Keratinocyte (primary cell): Measurements from ENCODE around the gene HTR3E. TPM values are rescaled to one million over a fixed set of nuclear protein-coding genes. Genes with fewer than 3 reads are reported as not detected.

Experiments used
- DNase-seq: peaks from one replicate; pipeline ENCODE4 v3.0.0-alpha.2; 2011; ENCODE audit warnings: low read depth, missing footprints, low spot score
- FAIRE-seq: peaks from 2 replicates; lab custom pipeline; 2011; peaks lifted over from hg19 to GRCh38; lab: Jason Lieb, UNC
- H2AFZ ChIP-seq: 2 replicates; pipeline ENCODE4 v1.6.0; 2012; ENCODE audit warnings: low read length, control low read depth, inconsistent platforms; ENCODE audit not compliant: control insufficient read depth
- H3K27ac ChIP-seq: 2 replicates; pipeline ENCODE4 v1.5.1; 2011; ENCODE audit warnings: low read length; ENCODE audit not compliant: control insufficient read depth, insufficient read depth
- H3K27me3 ChIP-seq: 3 replicates; pipeline ENCODE4 v1.6.0; 2011; ENCODE audit warnings: low read length; ENCODE audit not compliant: control insufficient read depth, insufficient read depth; ENCODE audit errors: extremely low read depth
- H3K36me3 ChIP-seq, 2 experiments: 2 replicates in 1 of 2; 3 replicates in 1 of 2; pipeline ENCODE4 v1.5.1; 2011; ENCODE audit warnings: low read length in 2 of 2, mild to moderate bottlenecking in 1 of 2; ENCODE audit not compliant: control insufficient read depth in 2 of 2, insufficient read depth in 2 of 2; ENCODE audit errors: extremely low read depth in 1 of 2
- H3K4me1 ChIP-seq: 3 replicates; pipeline ENCODE4 v1.5.1; 2011; ENCODE audit warnings: low read length; ENCODE audit not compliant: control insufficient read depth, insufficient read depth; ENCODE audit errors: extremely low read depth
- H3K4me2 ChIP-seq: 3 replicates; pipeline ENCODE4 v1.6.0; 2011; ENCODE audit warnings: low read depth, low read length; ENCODE audit not compliant: control insufficient read depth, insufficient read depth; ENCODE audit errors: extremely low read depth
- H3K4me3 ChIP-seq, 3 experiments: fragments of 200-600 bp in 1 of 3; sonication (generic) in 1 of 3; 2 replicates in 2 of 3; 3 replicates in 1 of 3; pipeline ENCODE4 v1.5.1; 2011 to 2016; ENCODE audit warnings: low read length in 3 of 3, mild to moderate bottlenecking in 3 of 3, control low read depth in 2 of 3, inconsistent platforms in 1 of 3, low read depth in 1 of 3, mixed read lengths in 1 of 3, mixed run types in 1 of 3, moderate library complexity in 1 of 3; ENCODE audit not compliant: control insufficient read depth in 2 of 3, insufficient read depth in 2 of 3; ENCODE audit errors: extremely low read depth in 1 of 3
- H3K79me2 ChIP-seq: 2 replicates; pipeline ENCODE4 v1.6.0; 2012; ENCODE audit warnings: low read length; ENCODE audit not compliant: control insufficient read depth, insufficient read depth
- H3K9ac ChIP-seq: 3 replicates; pipeline ENCODE4 v1.6.0; 2011; ENCODE audit warnings: low read length; ENCODE audit not compliant: control insufficient read depth, insufficient read depth; ENCODE audit errors: extremely low read depth
- H3K9me1 ChIP-seq: 3 replicates; pipeline ENCODE4 v1.6.0; 2011; ENCODE audit warnings: low read length; ENCODE audit not compliant: control insufficient read depth, insufficient read depth; ENCODE audit errors: extremely low read depth
- H3K9me3 ChIP-seq: 2 replicates; pipeline ENCODE4 v1.5.1; 2012; ENCODE audit warnings: low read depth, low read length; ENCODE audit not compliant: control insufficient read depth
- H4K20me1 ChIP-seq: 3 replicates; pipeline ENCODE4 v1.6.0; 2011; ENCODE audit warnings: low read length; ENCODE audit not compliant: control insufficient read depth, insufficient read depth; ENCODE audit errors: extremely low read depth
- EZH2 ChIP-seq: IDR thresholded peaks from one replicate; pipeline ENCODE4 v1.6.1; 2012; ENCODE audit warnings: inconsistent platforms, mild to moderate bottlenecking, low read length, moderate library complexity
- dilution Hi-C: fragments of 300-500 bp; cut with MboI; formaldehyde crosslinking; loops from one replicate; pipeline ENCODE4 v1.7.0; 2020; ENCODE audit warnings: low sequenced_read_pairs; ENCODE audit not compliant: extremely low pct_ligation_motif_present
- polyA plus RNA-seq, 5 experiments: library from polyadenylated mRNA; depleted of rRNA in 3 of 5; stranded (reverse) in 3 of 5; stranded (forward) in 1 of 5; unstranded in 1 of 5; fragments of >200 nt; gene quantifications; 1 replicate in 1 of 5; 2 replicates in 3 of 5; 3 replicates in 1 of 5; pipeline versions ENCODE4 v1.2.1 to v1.2.3, GENCODE V29; 2011 to 2012; ENCODE audit warnings: missing spikeins in 2 of 5, low read depth in 1 of 5, low replicate concordance in 1 of 5
- TF ChIP-seq, protein P1 (sequence below), 3 experiments: IDR thresholded peaks in 1 of 3; conservative IDR thresholded peaks in 1 of 3; optimal IDR thresholded peaks in 1 of 3; 2 replicates in 2 of 3; 3 replicates in 1 of 3; pipeline versions ENCODE3 to v1.5.1; 2011; ENCODE audit warnings: low read length in 3 of 3, mild to moderate bottlenecking in 3 of 3, moderate library complexity in 2 of 3, control low read depth in 1 of 3, inconsistent platforms in 1 of 3; ENCODE audit not compliant: insufficient read depth in 2 of 3; ENCODE audit errors: extremely low read depth in 1 of 3

The HTR3E gene
- polyA plus RNA-seq, 1 donor (not counting 4 experiments of a cell fraction or from before 2014, with no cell fraction given), result not detected

DNA sequence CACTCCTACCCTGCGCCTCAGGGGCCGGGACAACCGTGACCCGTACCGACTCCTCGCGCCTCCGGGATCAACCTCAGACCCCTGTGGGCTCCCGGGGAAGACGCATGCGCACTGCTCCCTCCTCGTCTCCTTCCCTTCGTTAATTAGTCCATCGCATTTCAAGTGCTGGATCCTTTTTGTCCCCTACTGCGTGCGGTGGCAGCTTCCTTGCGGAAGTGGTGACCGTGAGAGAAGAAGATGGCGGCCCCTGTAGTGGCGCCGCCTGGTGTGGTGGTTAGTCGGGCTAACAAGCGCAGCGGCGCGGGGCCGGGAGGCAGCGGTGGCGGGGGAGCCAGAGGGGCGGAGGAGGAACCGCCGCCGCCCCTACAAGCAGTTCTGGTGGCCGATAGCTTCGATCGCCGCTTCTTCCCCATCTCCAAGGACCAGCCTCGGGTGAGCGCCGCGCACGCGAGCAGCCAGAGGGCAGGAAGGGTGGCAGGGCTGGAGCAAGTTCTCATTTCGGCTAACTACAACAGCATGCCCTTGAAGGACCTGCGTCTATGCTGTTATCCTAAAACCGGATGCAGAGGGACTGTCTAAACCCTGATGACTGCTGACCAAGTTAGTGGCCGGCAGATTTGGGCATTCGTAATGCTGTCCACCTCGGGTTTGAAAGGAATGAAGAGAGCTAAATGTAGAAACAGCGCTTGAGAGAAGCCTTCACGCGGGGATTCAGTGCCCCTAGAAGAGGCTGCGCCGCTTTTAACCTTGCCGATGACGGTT lies 38.5 kb downstream of the HTR3E start, which contains the start of gene EIF2B5:
Gene EIF2B5, plus strand, starts transcription at position 210 of the 762 bp plus-strand sequence. Its CDS starts 28 bp downstream, at position 238.
- dilution Hi-C loops, result no loop called here
- no peaks in the 10 kb centered on the region for H3K9me3 ChIP-seq

GRCh38 chr3:184135911-184136260 lies 39.0 kb downstream of the HTR3E start:
- no peak for FAIRE-seq

More for the DNA sequence above, 38.5 kb downstream of the HTR3E start, which contains the start of gene EIF2B5:
- peaks cover 3 to 7% of the 10 kb centered on the region in 2 experiments for H3K36me3 ChIP-seq
- H4K20me1 ChIP-seq, result no peaks in the 10 kb centered on the region
- H3K9ac ChIP-seq, result peak within 1 kb of the TSS; percentile 91
- no peak for FAIRE-seq
- peaks cover 17% of the 10 kb centered on the region for H3K4me1 ChIP-seq
- peak within 1 kb of the TSS; percentile 63 to 99 (median 97) for H3K4me3 ChIP-seq
- TF ChIP-seq EZH2, result no peak
- TF ChIP-seq, protein P1, sequence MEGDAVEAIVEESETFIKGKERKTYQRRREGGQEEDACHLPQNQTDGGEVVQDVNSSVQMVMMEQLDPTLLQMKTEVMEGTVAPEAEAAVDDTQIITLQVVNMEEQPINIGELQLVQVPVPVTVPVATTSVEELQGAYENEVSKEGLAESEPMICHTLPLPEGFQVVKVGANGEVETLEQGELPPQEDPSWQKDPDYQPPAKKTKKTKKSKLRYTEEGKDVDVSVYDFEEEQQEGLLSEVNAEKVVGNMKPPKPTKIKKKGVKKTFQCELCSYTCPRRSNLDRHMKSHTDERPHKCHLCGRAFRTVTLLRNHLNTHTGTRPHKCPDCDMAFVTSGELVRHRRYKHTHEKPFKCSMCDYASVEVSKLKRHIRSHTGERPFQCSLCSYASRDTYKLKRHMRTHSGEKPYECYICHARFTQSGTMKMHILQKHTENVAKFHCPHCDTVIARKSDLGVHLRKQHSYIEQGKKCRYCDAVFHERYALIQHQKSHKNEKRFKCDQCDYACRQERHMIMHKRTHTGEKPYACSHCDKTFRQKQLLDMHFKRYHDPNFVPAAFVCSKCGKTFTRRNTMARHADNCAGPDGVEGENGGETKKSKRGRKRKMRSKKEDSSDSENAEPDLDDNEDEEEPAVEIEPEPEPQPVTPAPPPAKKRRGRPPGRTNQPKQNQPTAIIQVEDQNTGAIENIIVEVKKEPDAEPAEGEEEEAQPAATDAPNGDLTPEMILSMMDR (optimal IDR thresholded peaks at IDR 0.05 in 1 of 3, IDR thresholded peaks at IDR 0.05 in 1 of 3, conservative IDR thresholded peaks at IDR 0.05 in 1 of 3; ENCODE audit: extremely low read depth in 1 of 3, insufficient read depth in 2 of 3, low read length in 3 of 3), result peak in 2 of 3 experiments; percentile 38 to 49
- peak within 1 kb of the TSS; percentile 98 for H3K4me2 ChIP-seq
- H3K79me2 ChIP-seq, result peaks cover 37% of the 10 kb centered on the region
- DNase-seq, result peak; percentile 48
- no peaks in the 10 kb centered on the region for H3K27me3 ChIP-seq
- no peaks in the 10 kb centered on the region for H3K9me1 ChIP-seq
- peak within 1 kb of the TSS; percentile 78 for H2AFZ ChIP-seq
- H3K27ac ChIP-seq, result peak within 1 kb of the TSS; percentile 76

More at GRCh38 chr3:184135911-184136260, 39.0 kb downstream of the HTR3E start:
- Histone ChIP-seq H3K4me2 (peak overlapping the region; percentile 98), H3K9ac (peak overlapping the region; percentile 91), H3K36me3 (peaks cover 5 to 10% of the 10 kb centered on the region in 2 experiments), H3K27ac (peak overlapping the region; percentile 76), H3K4me3 (peak overlapping the region; percentile 63 to 99 (median 97)), H4K20me1 (no peaks in the 10 kb centered on the region), H3K4me1 (peaks cover 17% of the 10 kb centered on the region), H3K27me3 (no peaks in the 10 kb centered on the region), H3K79me2 (peaks cover 37% of the 10 kb centered on the region), H3K9me1 (no peaks in the 10 kb centered on the region), H2AFZ (peak overlapping the region; percentile 78), H3K9me3 (no peaks in the 10 kb centered on the region)
- dilution Hi-C loops, result no loop called here
- TF ChIP-seq, protein P1 (optimal IDR thresholded peaks at IDR 0.05 in 1 of 3, IDR thresholded peaks at IDR 0.05 in 1 of 3, conservative IDR thresholded peaks at IDR 0.05 in 1 of 3; ENCODE audit: extremely low read depth in 1 of 3, insufficient read depth in 2 of 3, low read length in 3 of 3), result no peak
- DNase-seq, result no peak
